ENCODE data around the gene SCGB1A1.

The SCGB1A1 gene

DNA sequence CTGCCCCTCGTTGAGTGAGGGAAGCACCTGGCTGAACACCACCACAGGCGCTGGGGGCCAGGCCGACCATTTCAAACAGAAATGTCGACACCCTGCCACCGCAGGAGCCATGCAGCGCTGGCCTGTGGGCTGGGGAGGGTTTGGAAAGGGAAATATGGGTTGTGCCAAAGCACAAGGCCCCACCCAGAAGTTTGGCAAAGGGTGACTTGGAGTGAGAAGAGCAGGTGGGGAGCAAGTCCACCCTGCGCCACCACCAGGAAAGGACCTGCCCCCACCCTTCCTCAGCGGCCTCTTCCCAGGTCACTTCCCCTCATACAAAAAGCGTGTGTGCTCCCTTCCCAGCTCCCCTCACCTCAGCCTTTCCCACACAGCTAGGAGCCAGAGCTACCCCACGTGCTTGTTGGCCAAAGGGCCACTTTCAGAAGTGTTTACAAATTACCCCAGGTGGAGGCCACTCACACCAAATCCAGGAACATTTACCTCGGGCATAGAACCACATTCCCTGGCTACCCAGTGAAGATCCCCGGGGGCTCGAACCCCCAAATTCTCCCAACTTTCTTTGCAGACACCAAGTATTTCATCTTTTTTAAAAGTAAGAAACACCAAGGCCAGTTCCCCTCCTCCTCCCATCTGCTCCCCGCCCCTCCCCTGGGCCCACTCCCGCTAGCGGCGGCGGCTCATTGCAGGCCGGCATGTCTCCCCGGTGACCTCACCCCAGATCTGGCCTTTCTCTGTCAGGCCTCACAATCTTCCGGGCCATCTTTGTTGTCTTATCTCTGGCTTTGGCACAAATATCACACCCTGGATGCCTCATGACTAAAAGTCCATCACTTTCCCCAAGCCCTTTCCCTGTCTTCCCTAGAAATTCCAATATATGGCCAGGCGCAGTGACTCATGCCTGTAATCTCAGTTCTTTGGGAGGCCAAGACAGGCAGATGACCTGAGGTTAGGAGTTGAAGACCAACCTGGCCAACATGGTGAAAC lies 20.5 kb upstream of the SCGB1A1 start:
- peak; percentile 69 for DNase-seq

DNA sequence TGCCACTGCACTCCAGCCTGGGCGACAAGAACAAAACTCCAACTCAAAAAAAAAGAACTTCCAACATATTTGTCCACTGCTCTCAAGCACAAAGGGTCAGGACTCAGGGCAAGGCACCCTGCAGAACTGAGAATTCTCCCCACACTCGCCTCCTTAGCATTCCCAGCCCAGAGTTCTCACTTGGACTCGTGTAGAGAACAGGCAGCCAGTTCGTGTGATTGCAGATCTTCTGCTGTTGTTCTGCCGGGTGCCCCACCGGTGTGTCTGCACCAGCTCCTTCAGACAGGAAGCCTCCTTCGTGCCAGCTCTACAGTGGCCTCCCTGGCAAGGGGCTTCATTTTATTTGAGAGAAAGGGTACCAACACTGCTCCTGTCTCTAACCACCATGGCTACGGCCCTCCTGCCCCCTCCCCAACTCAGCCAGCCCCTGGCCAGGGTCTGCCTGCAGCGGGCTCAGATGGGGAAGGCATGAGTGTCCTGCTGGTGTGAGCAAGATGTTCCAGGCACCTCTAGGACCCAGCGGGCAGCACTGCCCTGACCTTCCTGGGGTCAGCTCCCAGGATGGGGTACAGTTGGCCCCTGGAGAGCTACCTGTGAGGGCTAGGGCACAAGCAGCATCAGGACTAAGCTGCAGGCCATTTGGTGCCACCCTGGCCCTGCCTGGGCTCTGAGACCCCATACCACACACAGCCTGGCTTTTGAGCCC lies 19.5 kb upstream of the SCGB1A1 start:
- no peak for DNase-seq

DNA sequence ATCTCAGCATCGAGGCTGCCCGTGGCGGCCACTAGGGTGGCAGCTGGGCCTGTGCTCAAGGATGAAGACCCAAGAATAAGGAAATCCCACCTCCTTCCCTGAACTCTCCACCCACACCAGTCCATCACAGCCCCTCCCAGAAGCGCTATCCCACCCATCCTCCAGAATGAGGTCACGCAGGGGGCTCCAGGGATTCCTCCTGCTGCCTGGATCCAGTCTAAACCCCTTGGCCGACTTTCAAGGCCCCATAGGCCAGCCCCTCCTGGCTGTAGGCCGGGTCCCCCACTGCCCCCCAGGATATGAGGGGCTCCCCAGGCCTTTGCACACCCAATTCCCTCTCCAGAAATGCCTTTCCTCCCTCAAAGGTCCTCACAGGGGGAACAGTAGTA lies 19.0 kb upstream of the SCGB1A1 start:
- DNase-seq = peak; percentile 18

DNA sequence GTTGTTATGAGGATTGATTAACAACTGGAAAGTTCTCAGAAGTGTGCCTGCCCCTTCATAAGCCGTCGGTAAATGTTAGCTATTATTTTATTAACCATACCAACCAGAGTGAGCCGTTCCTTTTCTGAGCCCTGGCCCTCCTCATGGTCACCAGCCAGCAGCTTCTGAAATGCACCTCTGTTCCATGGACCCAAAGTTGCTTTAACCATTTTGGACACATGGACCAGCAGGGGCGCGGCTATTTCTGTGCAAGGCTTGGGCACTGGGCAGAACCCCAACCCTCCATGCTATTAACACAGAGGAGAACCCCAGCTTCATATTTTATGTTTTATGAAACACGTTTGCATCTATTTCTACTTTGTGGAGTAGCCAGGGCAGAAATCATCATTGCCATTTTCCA lies 18.6 kb upstream of the SCGB1A1 start:
- DNase-seq = no peak

GRCh38 chr11:62400760-62401159 lies 18.1 kb upstream of the SCGB1A1 start:
- DNase-seq = peak; percentile 89

- DNase-seq = no peak
Measured at GRCh38 chr11:62401356-62401755, 17.5 kb upstream of the SCGB1A1 start.

GRCh38 chr11:62401811-62402210 lies 17.0 kb upstream of the SCGB1A1 start:
- no peak for DNase-seq

- DNase-seq = no peak
Measured at GRCh38 chr11:62402226-62402959, 16.4 kb upstream of the SCGB1A1 start.

GRCh38 chr11:62402960-62403730 lies 15.7 kb upstream of the SCGB1A1 start:
- DNase-seq = no peak

- no peak for DNase-seq
Measured at GRCh38 chr11:62404435-62404834, 14.4 kb upstream of the SCGB1A1 start.

DNA sequence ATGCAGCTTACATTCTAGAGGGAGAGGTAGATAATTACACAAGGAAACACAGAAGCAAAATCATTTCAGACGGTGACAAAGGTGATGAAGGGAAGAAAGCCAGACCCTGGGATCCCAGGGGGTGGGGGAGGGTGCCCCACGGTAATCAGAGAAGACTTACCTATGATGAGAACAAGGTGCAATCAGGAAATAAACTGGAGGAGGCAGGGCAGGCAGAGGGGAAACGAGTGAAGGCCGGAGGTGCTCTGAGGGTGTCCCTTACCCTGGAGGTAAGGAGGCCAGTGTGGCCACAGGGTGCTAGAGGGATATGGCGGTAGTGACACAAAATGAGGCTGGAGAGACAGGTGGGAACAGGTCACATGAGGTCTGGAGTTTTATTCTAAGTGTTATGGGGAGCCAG lies 13.9 kb upstream of the SCGB1A1 start:
- no peak for DNase-seq

GRCh38 chr11:62406034-62406433 lies 12.8 kb upstream of the SCGB1A1 start:
- DNase-seq = no peak

DNA sequence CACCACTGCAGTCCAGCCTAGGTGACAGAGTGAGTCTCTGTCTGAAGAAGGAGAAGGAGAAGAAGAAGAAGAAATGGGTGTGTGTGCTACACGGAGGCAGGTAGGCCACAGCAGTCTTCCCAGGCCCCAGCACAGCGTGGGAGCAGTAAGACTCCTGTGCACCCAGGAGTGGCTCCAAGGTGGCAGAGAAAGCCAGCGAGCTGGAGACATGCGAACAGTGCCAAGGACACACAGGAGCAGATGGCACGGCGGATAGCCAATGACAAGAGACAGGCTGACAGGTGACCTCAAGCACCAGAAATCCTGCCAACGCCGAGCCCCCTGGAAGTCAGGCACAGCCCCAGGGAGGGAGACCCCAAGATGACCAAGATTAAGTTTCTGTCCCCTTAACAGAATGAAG lies 9.0 kb upstream of the SCGB1A1 start:
- no peak for DNase-seq

DNA sequence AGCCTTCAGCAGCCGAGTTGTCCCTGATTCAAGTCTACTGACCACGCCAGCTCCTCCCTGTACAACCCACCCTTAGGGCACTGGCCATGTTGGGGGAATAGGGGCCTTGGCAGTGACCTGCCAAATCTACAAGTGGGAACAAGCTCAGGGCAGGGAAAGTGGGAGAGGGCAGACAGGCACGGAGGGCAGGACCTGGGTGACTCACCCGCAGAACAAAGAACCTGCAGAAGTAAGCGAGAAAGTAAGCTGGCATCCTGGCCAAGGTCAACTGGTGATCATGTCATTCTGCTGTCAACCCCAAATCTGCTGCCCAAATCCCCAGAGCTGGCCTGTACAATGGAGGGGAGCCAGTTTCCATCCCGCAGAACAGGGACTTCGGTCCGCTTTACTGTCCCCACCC lies 7.9 kb upstream of the SCGB1A1 start:
- DNase-seq = no peak

- no peak for DNase-seq
Measured at GRCh38 chr11:62411524-62411923, 7.3 kb upstream of the SCGB1A1 start.

DNA sequence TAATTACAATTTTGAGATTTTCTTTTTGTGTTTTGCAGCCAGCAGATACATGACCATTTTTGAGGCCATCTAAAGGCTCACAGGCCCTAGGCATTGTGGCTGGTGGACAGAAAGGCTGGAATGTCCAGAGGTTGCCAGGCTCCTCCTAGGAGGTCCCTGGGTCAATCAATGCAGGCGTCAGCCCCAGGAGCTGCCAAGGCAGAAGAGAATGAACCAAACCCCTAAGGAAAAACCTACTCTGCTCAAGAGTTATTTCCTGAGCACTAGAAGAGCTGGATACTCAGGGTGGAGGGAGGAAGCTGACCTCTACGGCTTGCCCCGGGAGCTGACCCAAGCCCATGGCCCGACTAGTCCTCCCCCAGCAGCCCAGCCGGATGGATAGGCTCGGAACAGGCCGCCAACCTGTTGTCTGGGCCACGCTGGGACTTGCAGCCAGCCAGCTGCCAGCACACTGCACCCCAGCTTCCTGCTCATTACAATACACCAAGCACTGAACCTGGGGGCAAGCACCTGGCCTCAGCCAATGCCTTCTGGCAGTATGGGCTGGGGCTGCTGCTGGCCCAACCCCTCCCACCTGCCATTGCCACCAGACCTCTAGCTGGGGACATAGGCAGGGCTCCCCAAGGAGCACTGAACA lies 5.7 kb upstream of the SCGB1A1 start:
- DNase-seq = no peak

- DNase-seq = no peak
Measured at GRCh38 chr11:62416596-62416995, 2.2 kb upstream of the SCGB1A1 start.

DNA sequence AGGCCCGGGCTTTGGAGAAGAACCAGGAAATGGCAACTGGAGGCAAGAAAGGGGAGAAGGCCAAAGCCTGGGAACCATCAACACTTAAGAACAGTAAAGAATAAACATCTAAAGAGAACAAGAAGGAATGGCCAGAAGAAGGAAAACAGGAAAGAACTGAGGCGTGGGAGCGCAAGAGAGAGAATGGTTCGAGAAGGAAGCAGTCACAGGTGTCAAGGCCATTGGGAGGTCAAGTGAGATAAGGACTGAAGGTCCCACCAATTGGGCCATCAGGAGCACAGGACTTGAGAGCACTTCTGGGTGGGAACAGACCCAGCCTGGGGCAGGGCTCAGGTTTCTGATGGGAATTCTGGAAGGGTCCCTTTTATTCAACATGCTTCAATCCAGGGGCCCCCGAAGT lies 697 bp upstream of the SCGB1A1 start:
- no peak for DNase-seq

- DNase-seq = no peak
Measured at GRCh38 chr11:62419314-62419929, 589 bp downstream of the SCGB1A1 start.

DNA sequence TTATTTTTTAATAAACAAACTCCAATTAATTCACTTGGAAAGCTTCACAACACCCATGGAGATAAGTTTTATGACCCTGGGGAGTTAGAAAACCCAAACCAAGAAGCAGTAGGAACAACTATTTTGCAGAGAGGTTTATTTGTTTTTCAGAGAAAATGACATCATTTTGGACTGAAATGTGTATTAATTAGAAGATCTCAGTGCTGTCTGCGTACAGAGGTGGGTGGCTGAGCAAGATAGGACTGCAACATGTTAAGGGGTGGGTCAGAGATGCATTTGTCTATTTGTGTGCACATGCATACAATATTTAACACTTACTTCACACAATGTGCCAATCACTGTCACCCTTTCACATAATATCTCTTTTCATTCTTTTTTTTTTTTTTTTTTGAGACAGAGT lies 1.1 kb downstream of the SCGB1A1 start:
- no peak for DNase-seq

- no peak for DNase-seq
Measured at GRCh38 chr11:62420882-62421281, 2.0 kb downstream of the SCGB1A1 start.
